GM21390 (cell line): ENCODE data around the gene HSDL1.
A peak's percentile ranks its signal among the peaks of the same experiment; 100 is the strongest.

Experiments used
- ATAC-seq: cut with Tn5 transposase; IDR thresholded peaks from one replicate; pipeline ENCODE4 v1.9.1; 2021; ENCODE audit not compliant: unreplicated experiment

The HSDL1 gene

GRCh38 chr16:84176192-84177053 lies 31.4 kb upstream of the HSDL1 start:
- ATAC-seq = no peak

DNA sequence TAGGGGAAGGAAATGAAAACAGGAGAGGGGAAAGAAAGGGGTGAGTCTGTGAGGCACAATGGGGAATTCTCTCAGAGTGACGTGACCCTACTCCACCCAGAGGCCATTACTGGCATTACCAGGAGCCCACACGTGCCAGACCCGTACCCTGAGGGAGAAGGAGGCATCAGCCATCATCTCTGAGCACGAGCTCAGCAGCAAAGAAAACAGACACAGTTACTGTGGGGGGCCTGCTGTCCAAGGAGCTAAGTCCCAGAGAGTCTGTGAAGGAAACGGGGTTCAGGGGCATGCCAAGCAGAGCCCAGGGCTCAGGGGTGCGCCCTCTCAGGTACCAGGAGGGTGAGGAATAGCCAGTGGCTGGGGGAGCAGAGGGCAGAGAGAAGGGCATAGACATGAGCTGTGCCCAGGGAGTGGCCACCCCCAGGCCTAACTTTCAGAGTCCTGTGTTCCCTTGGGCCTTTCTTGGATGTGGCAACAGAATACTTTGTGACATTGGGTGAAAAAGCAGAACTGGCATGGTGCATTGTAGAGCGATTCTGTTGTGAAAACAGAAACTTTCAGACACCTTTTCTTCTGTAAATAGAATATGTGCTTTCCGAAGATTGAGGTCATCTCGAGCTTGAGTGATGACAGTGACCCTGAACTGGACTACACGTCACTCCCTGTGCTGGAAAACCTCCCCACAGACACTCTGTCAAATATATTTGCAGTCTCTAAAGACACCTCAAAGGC lies 30.5 kb upstream of the HSDL1 start:
- ATAC-seq = peak; percentile 80

- ATAC-seq = no peak
Measured at GRCh38 chr16:84174396-84174795, 29.4 kb upstream of the HSDL1 start.

- ATAC-seq = no peak
Measured at GRCh38 chr16:84169765-84170310, 24.9 kb upstream of the HSDL1 start.

DNA sequence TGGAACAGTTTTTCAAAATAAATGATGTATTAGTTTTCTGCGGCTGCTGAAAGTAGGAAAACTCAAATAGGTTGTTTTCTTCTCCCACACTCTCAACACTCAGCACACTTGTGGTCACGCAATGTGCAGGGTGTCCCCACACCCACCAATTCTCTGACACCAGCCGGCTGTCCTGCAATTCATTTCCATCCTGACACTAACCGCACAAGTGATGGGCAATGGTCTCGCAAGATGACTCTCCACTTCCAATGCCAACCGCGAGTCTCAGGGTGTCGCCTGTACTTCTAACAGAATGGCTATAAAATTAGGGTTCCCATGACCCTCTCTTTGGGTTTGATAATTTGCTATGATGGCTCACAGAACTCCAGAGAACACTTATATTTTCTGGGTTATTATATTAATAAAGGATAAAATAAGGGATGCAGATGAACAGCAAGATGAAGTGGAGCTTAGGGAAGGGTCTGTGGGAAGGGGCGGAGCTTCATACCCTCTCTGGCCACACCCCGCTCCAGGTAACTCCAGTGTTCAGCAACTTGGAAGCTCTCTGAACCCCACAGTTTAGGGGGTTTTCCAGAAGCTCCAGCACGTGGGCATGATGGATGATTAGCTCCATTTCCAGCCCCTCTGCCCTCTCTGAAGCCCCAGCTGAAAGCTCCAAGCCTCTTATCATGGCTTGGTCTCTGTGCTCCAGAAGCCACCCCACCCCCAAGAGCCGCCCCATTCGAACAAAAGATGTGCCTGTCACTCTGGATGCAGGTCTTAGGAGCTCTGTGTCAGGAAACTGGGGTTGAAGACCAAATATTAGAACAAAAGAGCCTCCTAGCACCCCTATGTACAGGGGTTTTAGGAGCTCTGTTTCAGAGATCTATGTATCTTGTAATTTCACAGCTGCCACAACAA lies 22.1 kb upstream of the HSDL1 start:
- no peak for ATAC-seq

DNA sequence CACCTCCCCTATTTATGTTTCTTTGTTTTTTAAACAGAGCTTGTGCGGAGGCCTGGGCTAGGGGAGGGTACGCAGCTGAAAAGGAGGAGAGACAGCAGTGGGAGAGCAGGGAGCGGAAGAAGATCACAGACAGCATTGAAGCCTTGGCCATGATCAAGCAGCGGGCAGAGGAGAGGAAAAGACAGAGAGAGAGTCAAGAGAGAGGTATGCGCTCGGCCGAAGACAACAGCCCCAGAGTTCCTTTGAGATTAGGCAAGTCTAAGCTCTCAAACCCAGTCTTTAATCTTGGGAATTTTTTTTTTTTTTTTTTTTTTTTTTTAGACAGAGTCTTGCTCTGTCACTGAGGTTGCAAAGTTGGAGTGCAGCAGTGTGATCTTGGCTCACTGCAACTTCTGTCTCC lies 20.8 kb upstream of the HSDL1 start:
- no peak for ATAC-seq

DNA sequence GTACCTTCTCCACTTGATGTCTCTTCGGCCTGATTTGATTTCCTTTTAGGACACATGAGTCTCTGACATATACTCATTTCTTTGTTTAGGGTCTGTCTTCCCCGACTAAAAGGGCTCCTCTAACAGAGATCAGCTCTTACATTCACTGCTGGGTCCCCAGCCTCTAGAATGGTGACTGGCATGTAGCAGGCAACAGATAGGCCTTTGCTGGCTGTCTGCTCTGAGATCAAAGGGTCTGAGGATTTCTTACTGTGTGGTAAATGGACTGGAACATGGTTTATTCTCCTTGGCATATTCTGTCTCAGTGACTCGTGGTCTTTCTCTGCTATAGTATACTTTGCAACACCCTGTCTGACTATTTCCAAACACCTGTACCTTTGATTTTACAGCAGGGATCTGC lies 16.8 kb upstream of the HSDL1 start:
- ATAC-seq = no peak

DNA sequence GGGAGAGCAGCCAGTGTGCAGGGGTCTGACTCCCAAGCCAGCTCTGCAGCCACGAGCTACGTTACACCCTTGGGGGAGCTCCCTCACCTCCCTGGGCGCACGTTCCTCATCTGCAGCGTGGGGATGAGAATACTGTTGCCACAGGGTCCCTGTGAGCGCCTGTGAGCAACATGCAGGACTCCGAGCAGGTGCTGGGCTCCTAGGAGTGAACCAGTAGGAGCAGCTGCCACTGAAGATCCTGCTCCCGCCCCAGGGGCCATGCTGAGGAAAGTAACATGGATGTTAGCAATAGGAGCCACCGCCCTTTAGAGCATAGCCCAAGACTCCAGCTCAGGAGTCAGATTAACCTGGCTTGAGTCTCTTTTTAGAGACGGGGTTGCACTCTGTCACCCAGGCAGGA lies 16.1 kb upstream of the HSDL1 start:
- ATAC-seq = no peak

DNA sequence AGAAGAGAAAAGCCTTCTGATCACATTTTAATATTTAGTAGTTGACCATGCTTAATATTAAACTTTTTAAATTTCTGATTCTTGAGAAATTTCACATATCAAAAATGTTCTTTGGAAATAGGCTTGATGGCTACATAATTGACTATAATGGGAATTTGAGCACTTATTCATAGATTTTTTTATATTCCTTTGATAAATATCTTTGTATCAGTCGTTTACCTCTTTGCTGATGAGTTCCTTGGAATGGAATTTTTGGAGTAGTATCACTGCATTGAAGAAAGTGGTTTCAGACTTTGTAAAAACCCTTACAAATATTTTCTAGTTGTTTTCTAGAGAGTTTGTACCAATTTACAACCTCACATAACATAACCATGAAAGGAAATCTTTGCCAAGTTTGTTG lies 14.8 kb upstream of the HSDL1 start:
- no peak for ATAC-seq

GRCh38 chr16:84159007-84159406 lies 14.0 kb upstream of the HSDL1 start:
- ATAC-seq = no peak

GRCh38 chr16:84156342-84156784 lies 11.4 kb upstream of the HSDL1 start:
- no peak for ATAC-seq

DNA sequence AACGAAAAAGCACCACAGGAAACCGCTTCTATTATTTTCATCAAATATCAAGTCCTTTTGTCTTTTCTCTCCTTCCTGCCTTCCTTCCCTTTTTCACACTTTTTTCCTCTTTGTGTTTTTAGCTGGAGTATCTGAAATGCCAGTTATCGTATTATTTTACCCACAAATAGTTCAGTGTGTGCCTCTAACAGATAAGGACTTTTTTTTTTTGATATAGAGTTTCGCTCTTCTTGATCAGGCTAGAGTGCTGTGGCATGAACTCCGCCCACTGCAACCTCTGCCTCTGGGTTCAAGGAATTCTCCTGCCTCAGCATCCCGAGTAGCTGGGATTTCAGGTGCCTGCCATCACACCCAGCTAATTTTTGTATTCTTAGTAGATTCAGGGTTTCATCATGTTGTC lies 10.8 kb upstream of the HSDL1 start:
- no peak for ATAC-seq

DNA sequence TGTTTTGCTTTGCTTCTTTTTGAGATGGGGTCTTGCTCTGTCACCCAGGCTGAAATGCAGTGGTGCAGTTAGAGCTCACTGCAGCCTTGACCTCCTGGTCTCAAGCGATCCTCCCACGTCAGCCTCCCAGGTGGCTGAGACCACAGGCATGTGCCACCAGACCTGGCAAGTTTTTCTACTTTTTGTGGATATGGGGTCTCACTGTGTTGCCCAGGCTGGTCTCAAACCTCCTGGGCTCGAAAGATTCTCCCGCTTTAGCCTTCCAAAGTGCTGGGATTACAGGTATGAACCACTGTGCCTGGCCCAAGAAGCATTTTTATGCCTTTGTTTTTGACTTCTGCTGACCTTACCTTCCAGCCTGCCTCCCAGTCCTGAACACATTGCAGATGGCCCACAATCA lies 10.2 kb upstream of the HSDL1 start:
- ATAC-seq = no peak

GRCh38 chr16:84153660-84154214 lies 8.8 kb upstream of the HSDL1 start:
- ATAC-seq = no peak

GRCh38 chr16:84150926-84151325 lies 5.9 kb upstream of the HSDL1 start:
- ATAC-seq = no peak

- ATAC-seq = peak; percentile 33
Measured at GRCh38 chr16:84144209-84144858, 643 bp downstream of the HSDL1 start.

- no peak for ATAC-seq
Measured at GRCh38 chr16:84143784-84144199, 1.2 kb downstream of the HSDL1 start.

DNA sequence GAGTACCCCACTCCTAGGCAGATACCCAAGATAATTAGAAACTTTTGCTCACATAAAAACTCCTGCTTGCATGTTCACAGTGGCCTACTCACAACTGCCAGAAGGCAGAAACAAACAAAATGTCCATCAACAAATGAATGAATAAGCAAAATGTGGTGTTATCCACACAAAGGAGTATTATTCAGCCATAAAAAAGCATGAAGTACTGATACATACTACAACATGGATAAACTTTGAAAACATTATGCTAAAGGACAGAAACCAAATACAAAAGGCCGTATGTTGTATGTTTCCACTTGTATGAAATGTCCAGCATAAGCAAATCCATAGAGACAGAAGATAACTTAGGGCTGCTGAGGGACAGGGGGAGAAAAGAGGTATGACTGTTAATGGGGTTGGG lies 1.9 kb downstream of the HSDL1 start:
- no peak for ATAC-seq

GRCh38 chr16:84141143-84141670 lies 3.8 kb downstream of the HSDL1 start:
- ATAC-seq = no peak
